ENCODE data around the gene COL5A1. TPM values are rescaled to one million over a fixed set of nuclear protein-coding genes. Genes with fewer than 3 reads are reported as not detected.

The COL5A1 gene
- total and polyA plus RNA-seq, 4 donors, result 12.2 to 169 (median 65.4) TPM

GRCh38 chr9:134624621-134625181 lies 16.9 kb upstream of the COL5A1 start:
- Histone ChIP-seq H3K36me3 (ENCODE audit: control insufficient read depth in 4 of 4, insufficient read depth in 4 of 4, low read length in 4 of 4) (no peaks in the 10 kb centered on the region), H3K9ac (ENCODE audit: insufficient read depth in 1 of 2, low read length in 2 of 2) (no peak overlapping the region), H3K27ac (ENCODE audit: low read depth in 1 of 2, low read length in 1 of 2) (peak overlapping the region in 1 of 2 donors; percentile 7), H3K27me3 (ENCODE audit: control insufficient read depth in 3 of 3, insufficient read depth in 3 of 3, low read length in 2 of 3) (peaks cover 0 to 5% (median 0%) of the 10 kb centered on the region in 3 donors), H3K9me3 (ENCODE audit: control insufficient read depth in 4 of 4, insufficient read depth in 3 of 4, low read length in 3 of 4) (no peaks in the 10 kb centered on the region), H3K4me1 (ENCODE audit: control insufficient read depth in 5 of 5, insufficient read depth in 5 of 5, low read length in 5 of 5) (peaks cover 0 to 26% (median 4%) of the 10 kb centered on the region in 5 donors), H3K4me3 (no peak overlapping the region)
- TF ChIP-seq CTCF (IDR thresholded peaks at IDR 0.05; ENCODE audit: control extremely low read depth, extremely low read depth), result no peak
- peak; percentile 49 for ATAC-seq (ENCODE audit: insufficient read depth, low FRiP score)
- WGBS, 2 donors, result 85 to 91% methylated on average over 7 of the region's 7 CpGs
- DNase-seq, result peak in 2 of 3 donors; percentile 10 to 27

GRCh38 chr9:134625361-134626068 lies 16.1 kb upstream of the COL5A1 start:
- TF ChIP-seq CTCF (IDR thresholded peaks at IDR 0.05; ENCODE audit: control extremely low read depth, extremely low read depth), result no peak
- ATAC-seq (ENCODE audit: insufficient read depth, low FRiP score) (no peak), DNase-seq (peak; percentile 53 to 71 (median 54))
- Histone ChIP-seq H3K27me3 (ENCODE audit: control insufficient read depth in 3 of 3, insufficient read depth in 3 of 3, low read length in 2 of 3) (peaks cover 0 to 5% (median 0%) of the 10 kb centered on the region in 3 donors), H3K27ac (ENCODE audit: low read depth in 1 of 2, low read length in 1 of 2) (no peak overlapping the region), H3K9me3 (ENCODE audit: control insufficient read depth in 4 of 4, insufficient read depth in 3 of 4, low read length in 3 of 4) (no peaks in the 10 kb centered on the region), H3K9ac (ENCODE audit: insufficient read depth in 1 of 2, low read length in 2 of 2) (no peak overlapping the region), H3K36me3 (ENCODE audit: control insufficient read depth in 4 of 4, insufficient read depth in 4 of 4, low read length in 4 of 4) (no peaks in the 10 kb centered on the region), H3K4me3 (no peak overlapping the region), H3K4me1 (ENCODE audit: control insufficient read depth in 5 of 5, insufficient read depth in 5 of 5, low read length in 5 of 5) (peaks cover 0 to 26% (median 4%) of the 10 kb centered on the region in 5 donors)
- WGBS, 2 donors, result 82 to 86% methylated on average over 22 of the region's 22 CpGs

GRCh38 chr9:134626069-134626423 lies 15.6 kb upstream of the COL5A1 start:
- 86 to 92% methylated on average over 7 of the region's 7 CpGs for WGBS, 2 donors
- Histone ChIP-seq H3K36me3 (ENCODE audit: control insufficient read depth in 4 of 4, insufficient read depth in 4 of 4, low read length in 4 of 4) (no peaks in the 10 kb centered on the region), H3K9ac (ENCODE audit: insufficient read depth in 1 of 2, low read length in 2 of 2) (no peak overlapping the region), H3K4me1 (ENCODE audit: control insufficient read depth in 5 of 5, insufficient read depth in 5 of 5, low read length in 5 of 5) (peaks cover 0 to 26% (median 4%) of the 10 kb centered on the region in 5 donors), H3K9me3 (ENCODE audit: control insufficient read depth in 4 of 4, insufficient read depth in 3 of 4, low read length in 3 of 4) (no peaks in the 10 kb centered on the region), H3K4me3 (no peak overlapping the region), H3K27me3 (ENCODE audit: control insufficient read depth in 3 of 3, insufficient read depth in 3 of 3, low read length in 2 of 3) (peaks cover 0 to 5% (median 0%) of the 10 kb centered on the region in 3 donors), H3K27ac (ENCODE audit: low read depth in 1 of 2, low read length in 1 of 2) (no peak overlapping the region)
- DNase-seq (no peak), ATAC-seq (ENCODE audit: insufficient read depth, low FRiP score) (no peak)
- TF ChIP-seq CTCF (IDR thresholded peaks at IDR 0.05; ENCODE audit: control extremely low read depth, extremely low read depth), result no peak

Measured in lung (tissue), 12 donors.